IMR-90 (cell line): ENCODE measurements around the gene FADS1. TPM values are rescaled to one million over a fixed set of nuclear protein-coding genes. Genes with fewer than 3 reads are reported as not detected.

ENCODE experiments used
- ATAC-seq: fragments of 200-7000 bp; cut with Tn5 transposase; 2 replicates; pipeline ENCODE4 v1.9.1; 2020; ENCODE audit warnings: low read depth, mild to moderate bottlenecking, moderate library complexity
- BruUV-seq: library from RNA; stranded (reverse); fragments of 400-500 nt; replicated peaks from 2 replicates; lab custom pipeline; 2021; lab: Mats Ljungman, UMichigan
- CTCF ChIA-PET: fragments of 300-600 bp; formaldehyde crosslinking; extraction: SDS; loops from one replicate; lab custom pipeline; 2021; ENCODE audit warnings: antibody characterized with exemption; lab: Yijun Ruan, JAX
- POLR2A ChIA-PET: fragments of 300-600 bp; sonication (Branson Sonifier 250); formaldehyde crosslinking; loops from one replicate; lab custom pipeline; 2022; ENCODE audit warnings: antibody characterized with exemption; ENCODE audit not compliant: unreplicated experiment; lab: Charles Lee
- DNase-seq: peaks from one replicate; pipeline ENCODE4 v3.0.0; 2013
- H2AFZ ChIP-seq: replicated peaks from 2 replicates; pipeline ENCODE3; 2013; ENCODE audit warnings: low read length, mild to moderate bottlenecking; ENCODE audit not compliant: poor library complexity
- H2AK5ac ChIP-seq: 2 replicates; pipeline ENCODE4 v1.6.1; 2013; ENCODE audit warnings: low read depth, low read length, inconsistent platforms
- H2AK9ac ChIP-seq: replicated peaks from 2 replicates; pipeline ENCODE3; 2013; ENCODE audit warnings: mild to moderate bottlenecking, low read depth, low read length, moderate library complexity; ENCODE audit not compliant: poor library complexity
- H2BK120ac ChIP-seq: 2 replicates; pipeline ENCODE4 v1.6.1; 2013; ENCODE audit warnings: low read depth, low read length, inconsistent platforms
- H2BK15ac ChIP-seq: 3 replicates; pipeline ENCODE4 v1.6.1; 2013; ENCODE audit warnings: low read depth, low read length, inconsistent platforms
- H2BK20ac ChIP-seq: 2 replicates; pipeline ENCODE4 v1.6.1; 2013; ENCODE audit warnings: low read depth, mild to moderate bottlenecking, inconsistent platforms, low read length, moderate library complexity
- H2BK5ac ChIP-seq: 2 replicates; pipeline ENCODE4 v1.6.1; 2013; ENCODE audit warnings: mild to moderate bottlenecking, low read depth, low read length, inconsistent platforms; ENCODE audit not compliant: poor library complexity, severe bottlenecking
- H3K14ac ChIP-seq: replicated peaks from 2 replicates; pipeline ENCODE4 v1.6.1; 2013; ENCODE audit warnings: low read depth, low read length, inconsistent platforms
- H3K18ac ChIP-seq: 2 replicates; pipeline ENCODE4 v1.6.1; 2013; ENCODE audit warnings: low read depth, low read length, control low read depth
- H3K23ac ChIP-seq: 2 replicates; pipeline ENCODE4 v1.6.1; 2013; ENCODE audit warnings: low read depth, low read length, inconsistent platforms
- H3K27ac ChIP-seq: 2 replicates; pipeline ENCODE4 v1.5.1; 2013; ENCODE audit warnings: mild to moderate bottlenecking, control low read depth, low read length; ENCODE audit not compliant: insufficient read depth
- H3K27me3 ChIP-seq: 2 replicates; pipeline ENCODE4 v1.6.1; 2013; ENCODE audit warnings: low read length; ENCODE audit not compliant: control insufficient read depth, insufficient read depth
- H3K36me3 ChIP-seq: 2 replicates; pipeline ENCODE4 v1.6.1; 2013; ENCODE audit warnings: low read length, mixed read lengths; ENCODE audit not compliant: control insufficient read depth, insufficient read depth
- H3K4ac ChIP-seq: 2 replicates; pipeline ENCODE4 v1.6.1; 2013; ENCODE audit warnings: low read depth, low read length, inconsistent platforms
- H3K4me1 ChIP-seq: 2 replicates; pipeline ENCODE4 v1.6.1; 2013; ENCODE audit warnings: low read length, mixed read lengths; ENCODE audit not compliant: control insufficient read depth, insufficient read depth
- H3K4me2 ChIP-seq: 2 replicates; pipeline ENCODE4 v1.6.1; 2013; ENCODE audit warnings: low read depth, mild to moderate bottlenecking, control low read depth, low read length, moderate library complexity
- H3K4me3 ChIP-seq: 2 replicates; pipeline ENCODE4 v1.5.1; 2013; ENCODE audit warnings: low read depth, mild to moderate bottlenecking, control low read depth, low read length, moderate library complexity; ENCODE audit not compliant: insufficient read depth
- H3K56ac ChIP-seq: 2 replicates; pipeline ENCODE4 v1.6.1; 2013; ENCODE audit warnings: low read length, inconsistent platforms; ENCODE audit not compliant: insufficient read depth; ENCODE audit errors: extremely low read depth
- H3K79me1 ChIP-seq, 2 experiments: 2 replicates each; pipeline ENCODE4 v1.6.1; 2013; ENCODE audit warnings: low read length in 2 of 2, inconsistent platforms in 1 of 2, low read depth in 1 of 2
- H3K9ac ChIP-seq: 2 replicates; pipeline ENCODE4 v1.6.1; 2013; ENCODE audit warnings: low read depth, low read length, control low read depth
- H3K9me1 ChIP-seq: 2 replicates; pipeline ENCODE4 v1.6.1; 2013; ENCODE audit warnings: low read length, inconsistent platforms; ENCODE audit not compliant: insufficient read depth
- H3K9me3 ChIP-seq: 2 replicates; pipeline ENCODE4 v1.6.1; 2013; ENCODE audit warnings: low read length; ENCODE audit not compliant: control insufficient read depth, insufficient read depth
- H4K20me1 ChIP-seq: 2 replicates; pipeline ENCODE4 v1.6.1; 2013; ENCODE audit warnings: low read length, inconsistent platforms; ENCODE audit not compliant: insufficient read depth
- H4K5ac ChIP-seq: 2 replicates; pipeline ENCODE4 v1.6.1; 2013; ENCODE audit warnings: mild to moderate bottlenecking, low read depth, low read length, control low read depth
- H4K8ac ChIP-seq, 2 experiments: 2 replicates each; pipeline ENCODE4 v1.6.1; 2013; ENCODE audit warnings: low read depth in 2 of 2, low read length in 2 of 2, control low read depth in 1 of 2, inconsistent platforms in 1 of 2
- H4K91ac ChIP-seq: 2 replicates; pipeline ENCODE4 v1.6.1; 2013; ENCODE audit warnings: low read depth, low read length, inconsistent platforms; ENCODE audit not compliant: insufficient read depth
- BHLHE40 ChIP-seq: fragments of 150-350 bp; IDR thresholded peaks from 2 replicates; pipeline ENCODE4 v1.6.1; 2016; ENCODE audit warnings: mild to moderate bottlenecking, low read depth, low read length
- CEBPB ChIP-seq: IDR thresholded peaks from 2 replicates; pipeline ENCODE4 v1.6.1; 2012; ENCODE audit warnings: low read depth, low read length, improper control_type of control experiment
- CHD1 ChIP-seq: IDR thresholded peaks from 2 replicates; pipeline ENCODE4 v1.6.1; 2012; ENCODE audit warnings: low read depth, low read length, improper control_type of control experiment
- FOS ChIP-seq: fragments of 150-350 bp; IDR thresholded peaks from 2 replicates; pipeline ENCODE4 v1.6.1; 2016; ENCODE audit warnings: low read depth, low read length
- MAFK ChIP-seq: IDR thresholded peaks from 2 replicates; pipeline ENCODE4 v1.6.1; 2012; ENCODE audit warnings: low read depth, low read length, improper control_type of control experiment
- NFE2L2 ChIP-seq: fragments of 150-350 bp; IDR thresholded peaks from 2 replicates; pipeline ENCODE4 v1.6.1; 2016; ENCODE audit warnings: low read depth, mild to moderate bottlenecking, low read length
- POLR2A ChIP-seq: IDR thresholded peaks from 2 replicates; pipeline ENCODE4 v1.6.1; 2012; ENCODE audit warnings: mild to moderate bottlenecking, low read depth, low read length
- RAD21 ChIP-seq: IDR thresholded peaks from 2 replicates; pipeline ENCODE4 v1.6.1; 2012; ENCODE audit warnings: low read length, improper control_type of control experiment
- RCOR1 ChIP-seq: IDR thresholded peaks from 2 replicates; pipeline ENCODE4 v1.6.1; 2012; ENCODE audit warnings: mild to moderate bottlenecking, low read length, improper control_type of control experiment; ENCODE audit not compliant: insufficient replicate concordance
- RFX5 ChIP-seq: IDR thresholded peaks from 2 replicates; pipeline ENCODE4 v1.8.0; 2012; ENCODE audit warnings: low read depth, mild to moderate bottlenecking, low read length, moderate library complexity
- SMC3 ChIP-seq: fragments of 150-350 bp; IDR thresholded peaks from 2 replicates; pipeline ENCODE4 v1.6.1; 2016; ENCODE audit warnings: low read depth, mild to moderate bottlenecking, antibody characterized with exemption, low read length, moderate library complexity
- WGBS, 2 experiments: methylation state at CpG; one replicate each; pipeline versions ENCODE4 v1.1.5 to v1.1.7; 2013; ENCODE audit warnings: missing lambda C conversion rate in 2 of 2; ENCODE audit not compliant: insufficient read length in 1 of 2; ENCODE audit errors: extremely low coverage in 2 of 2; 5-methylcytosine and 5-hydroxymethylcytosine counted together
- dilution Hi-C: fragments of 300-500 bp; cut with HindIII; formaldehyde crosslinking; loops from one replicate; pipeline ENCODE4 v1.14.3; 2018; ENCODE audit warnings: low sequenced_read_pairs; ENCODE audit not compliant: unreplicated experiment
- in situ Hi-C: fragments of 300-500 bp; cut with MboI; formaldehyde crosslinking; loops from 3 replicates; pipeline ENCODE4 v1.14.3; 2019; ENCODE audit warnings: low sequenced_read_pairs, inconsistent platforms, mixed read lengths
- intact Hi-C: fragments of 100-400 bp; cut with micrococcal nuclease; formaldehyde crosslinking; loops from 2 replicates; pipeline ENCODE4 v1.10.0; 2022
- polyA plus RNA-seq, 3 experiments: library from polyadenylated mRNA; depleted of rRNA; stranded (reverse); fragments of >200 nt; gene quantifications; 2 replicates each; pipeline ENCODE4 v1.2.3, GENCODE V29; 2012; ENCODE audit warnings: low replicate concordance in 1 of 3
- total RNA-seq: library from RNA; depleted of rRNA; stranded (reverse); fragments of >200 nt; gene quantifications from 2 replicates; pipeline ENCODE4 v1.2.3, GENCODE V29; 2012
- TF ChIP-seq, protein P1 (sequence below): fragments of 150-350 bp; IDR thresholded peaks from 2 replicates; pipeline ENCODE4 v1.6.1; 2017; ENCODE audit warnings: mild to moderate bottlenecking, antibody characterized with exemption, low read length, low read depth
- TF ChIP-seq, protein P2 (sequence below): fragments of 150-350 bp; IDR thresholded peaks from 2 replicates; pipeline ENCODE4 v1.6.1; 2016; ENCODE audit warnings: low read depth, mild to moderate bottlenecking, low read length, moderate library complexity, borderline replicate concordance
- TF ChIP-seq, protein P3 (sequence below): conservative IDR thresholded peaks from 2 replicates; pipeline ENCODE4 v1.5.1; 2012; ENCODE audit warnings: mild to moderate bottlenecking, low read depth, low read length, improper control_type of control experiment

The FADS1 gene
- total and polyA plus RNA-seq, 2 of the 4 experiments (the other 2 are of a cell fraction) = 16.3 to 18.4 TPM

DNA sequence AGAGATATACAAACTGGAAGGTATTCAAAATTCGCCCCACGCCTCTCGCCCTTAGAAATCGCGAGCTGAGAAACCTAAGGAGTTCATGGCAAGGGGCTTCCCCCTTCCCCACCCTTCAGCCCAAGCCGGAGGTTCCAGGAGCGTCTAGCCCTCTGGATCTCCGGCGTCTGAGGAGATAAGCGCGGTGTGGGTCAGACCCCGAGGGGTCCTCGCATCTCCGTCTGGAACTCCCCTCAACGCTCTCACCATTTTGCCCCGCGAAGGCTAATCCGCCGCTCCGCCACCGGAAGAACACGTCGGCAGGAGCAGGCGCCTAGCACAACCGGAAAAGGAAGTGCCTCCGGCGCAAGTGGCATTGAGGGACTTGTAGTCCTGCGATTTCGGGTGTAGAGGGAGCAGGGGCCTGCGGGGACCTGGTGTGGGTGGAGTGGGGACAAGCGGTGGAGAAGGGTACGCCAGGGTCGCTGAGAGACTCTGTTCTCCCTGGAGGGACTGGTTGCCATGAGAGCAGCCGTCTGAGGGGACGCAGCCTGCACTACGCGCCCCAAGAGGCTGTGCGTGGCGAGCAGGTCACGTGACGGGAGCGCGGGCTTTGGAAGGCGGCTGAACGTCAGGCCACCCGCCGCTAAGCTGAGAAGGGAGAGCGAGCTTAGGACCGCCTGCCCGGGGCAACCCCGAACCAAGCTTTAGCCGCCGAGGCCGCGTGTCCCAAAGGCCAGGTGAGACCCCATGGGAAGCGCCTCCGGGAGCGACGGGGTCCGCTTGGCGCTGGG is 24.3 kb downstream of the FADS1 start, which contains the start of the genes FEN1 and TMEM258:
Gene FEN1, plus strand, starts transcription at position 602 of the 773 bp plus-strand sequence. CDS start 2,451 bp downstream, outside the sequence.
Gene TMEM258, minus strand, starts transcription at position 290 of the 773 bp plus-strand sequence. Its CDS starts 41 bp downstream, at position 249.
- H3K9ac ChIP-seq = peak within 1 kb of the TSS; percentile 99
- no TSS peak for BruUV-seq
- dilution Hi-C loops = no loop called here
- H3K4me1 ChIP-seq = peaks cover 3% of the 10 kb centered on the region
- H4K20me1 ChIP-seq = peaks cover 2% of the 10 kb centered on the region
- H3K4ac ChIP-seq = peak within 1 kb of the TSS; percentile 100
- in situ Hi-C loops = loop anchor here (10.0 kb wide), 1 partner anchor 312 kb away; no protein-coding TSS in a partner anchor
- H3K23ac ChIP-seq = peak within 1 kb of the TSS; percentile 100
- H3K56ac ChIP-seq = peak within 1 kb of the TSS; percentile 100
- peak within 1 kb of the TSS; percentile 100 for H2BK5ac ChIP-seq
- H3K14ac ChIP-seq = peak within 1 kb of the TSS; percentile 100
- H3K36me3 ChIP-seq = peaks cover 36% of the 10 kb centered on the region
- WGBS, 2 experiments = 2% methylated on average over 24 of the region's 61 CpGs; no CpG with 5 or more reads in 1 of the 2 experiments
- no peaks in the 10 kb centered on the region for H3K9me3 ChIP-seq
- no peaks in the 10 kb centered on the region for H3K9me1 ChIP-seq
- no peaks in the 10 kb centered on the region for H3K27me3 ChIP-seq
- peak within 1 kb of the TSS; percentile 100 for H2BK120ac ChIP-seq
- peak within 1 kb of the TSS; percentile 100 for H4K5ac ChIP-seq
- peak; percentile 87 for ATAC-seq
- H4K8ac ChIP-seq = peak within 1 kb of the TSS; percentile 90 to 100
- peak within 1 kb of the TSS; percentile 87 for H2AK5ac ChIP-seq
- peak within 1 kb of the TSS; percentile 74 for H3K4me3 ChIP-seq
- H3K18ac ChIP-seq = peak within 1 kb of the TSS; percentile 100
- POLR2A ChIA-PET = interaction anchor here (0.5 to 1.1 kb wide), 3 partner anchors 13 to 29 kb away, joined by 3 read pairs; no protein-coding TSS in a partner anchor
- H4K91ac ChIP-seq = peak within 1 kb of the TSS; percentile 100
- peak; percentile 94 for DNase-seq
- H3K79me1 ChIP-seq = peaks cover 29 to 63% of the 10 kb centered on the region in 2 experiments
- peak within 1 kb of the TSS; percentile 100 for H2AFZ ChIP-seq
- peak within 1 kb of the TSS; percentile 99; the same call in 2 of the 3 replicates for H2BK15ac ChIP-seq
- H2AK9ac ChIP-seq = peak within 1 kb of the TSS; percentile 99
- peak within 1 kb of the TSS; percentile 98 for H3K27ac ChIP-seq
- CTCF ChIA-PET = no interaction called here
- H3K4me2 ChIP-seq = peak within 1 kb of the TSS; percentile 98
- intact Hi-C loops = no loop called here
- peak within 1 kb of the TSS; percentile 100 for H2BK20ac ChIP-seq
- TF ChIP-seq CEBPB = no peak
- TF ChIP-seq BHLHE40 = peak; percentile 80
- peak; percentile 95 for TF ChIP-seq POLR2A
- TF ChIP-seq, protein P1, sequence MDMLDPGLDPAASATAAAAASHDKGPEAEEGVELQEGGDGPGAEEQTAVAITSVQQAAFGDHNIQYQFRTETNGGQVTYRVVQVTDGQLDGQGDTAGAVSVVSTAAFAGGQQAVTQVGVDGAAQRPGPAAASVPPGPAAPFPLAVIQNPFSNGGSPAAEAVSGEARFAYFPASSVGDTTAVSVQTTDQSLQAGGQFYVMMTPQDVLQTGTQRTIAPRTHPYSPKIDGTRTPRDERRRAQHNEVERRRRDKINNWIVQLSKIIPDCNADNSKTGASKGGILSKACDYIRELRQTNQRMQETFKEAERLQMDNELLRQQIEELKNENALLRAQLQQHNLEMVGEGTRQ = peak; percentile 98
- no peak for TF ChIP-seq RAD21
- TF ChIP-seq RCOR1 = no peak
- TF ChIP-seq, protein P2, sequence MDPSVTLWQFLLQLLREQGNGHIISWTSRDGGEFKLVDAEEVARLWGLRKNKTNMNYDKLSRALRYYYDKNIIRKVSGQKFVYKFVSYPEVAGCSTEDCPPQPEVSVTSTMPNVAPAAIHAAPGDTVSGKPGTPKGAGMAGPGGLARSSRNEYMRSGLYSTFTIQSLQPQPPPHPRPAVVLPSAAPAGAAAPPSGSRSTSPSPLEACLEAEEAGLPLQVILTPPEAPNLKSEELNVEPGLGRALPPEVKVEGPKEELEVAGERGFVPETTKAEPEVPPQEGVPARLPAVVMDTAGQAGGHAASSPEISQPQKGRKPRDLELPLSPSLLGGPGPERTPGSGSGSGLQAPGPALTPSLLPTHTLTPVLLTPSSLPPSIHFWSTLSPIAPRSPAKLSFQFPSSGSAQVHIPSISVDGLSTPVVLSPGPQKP = no peak
- 0 out of 2 replicates have a peak, but pooled peaks have one; percentile 24 for TF ChIP-seq RFX5
- TF ChIP-seq MAFK = no peak
- peak; percentile 30; the same call in 1 of the 2 replicates for TF ChIP-seq CHD1
- peak; percentile 35; the same call in 1 of the 2 replicates for TF ChIP-seq FOS
- no peak for TF ChIP-seq NFE2L2
- TF ChIP-seq SMC3 = no peak
- TF ChIP-seq, protein P3, sequence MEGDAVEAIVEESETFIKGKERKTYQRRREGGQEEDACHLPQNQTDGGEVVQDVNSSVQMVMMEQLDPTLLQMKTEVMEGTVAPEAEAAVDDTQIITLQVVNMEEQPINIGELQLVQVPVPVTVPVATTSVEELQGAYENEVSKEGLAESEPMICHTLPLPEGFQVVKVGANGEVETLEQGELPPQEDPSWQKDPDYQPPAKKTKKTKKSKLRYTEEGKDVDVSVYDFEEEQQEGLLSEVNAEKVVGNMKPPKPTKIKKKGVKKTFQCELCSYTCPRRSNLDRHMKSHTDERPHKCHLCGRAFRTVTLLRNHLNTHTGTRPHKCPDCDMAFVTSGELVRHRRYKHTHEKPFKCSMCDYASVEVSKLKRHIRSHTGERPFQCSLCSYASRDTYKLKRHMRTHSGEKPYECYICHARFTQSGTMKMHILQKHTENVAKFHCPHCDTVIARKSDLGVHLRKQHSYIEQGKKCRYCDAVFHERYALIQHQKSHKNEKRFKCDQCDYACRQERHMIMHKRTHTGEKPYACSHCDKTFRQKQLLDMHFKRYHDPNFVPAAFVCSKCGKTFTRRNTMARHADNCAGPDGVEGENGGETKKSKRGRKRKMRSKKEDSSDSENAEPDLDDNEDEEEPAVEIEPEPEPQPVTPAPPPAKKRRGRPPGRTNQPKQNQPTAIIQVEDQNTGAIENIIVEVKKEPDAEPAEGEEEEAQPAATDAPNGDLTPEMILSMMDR = 0 out of 2 replicates have a peak, but pooled peaks have one; percentile 2
